B cell (primary cell): ENCODE results near the gene PLEKHG2. TPM values are rescaled to one million over a fixed set of nuclear protein-coding genes. Genes with fewer than 3 reads are reported as not detected.

ENCODE experiments used
- ATAC-seq: fragments of 200-7000 bp; cut with Tn5 transposase; one replicate; pipeline ENCODE4 v1.10.0; 2021; ENCODE audit warnings: low read depth, mild to moderate bottlenecking, moderate number of reproducible peaks, moderate library complexity
- CTCF ChIA-PET: fragments of 350-600 bp; sonication (Branson Sonifier 250); formaldehyde crosslinking; loops from one replicate; lab custom pipeline; 2021; ENCODE audit warnings: antibody characterized with exemption, inconsistent platforms; lab: Charles Lee
- POLR2A ChIA-PET: fragments of 350-600 bp; sonication (Branson Sonifier 250); formaldehyde crosslinking; loops from one replicate; lab custom pipeline; 2021; ENCODE audit warnings: antibody characterized with exemption; lab: Charles Lee
- DNase-seq: peaks from one replicate; pipeline ENCODE4 v3.0.0; 2013
- H2AFZ ChIP-seq: 2 replicates; pipeline ENCODE4 v1.6.1; 2012; ENCODE audit warnings: mild to moderate bottlenecking, low read depth, low read length; ENCODE audit not compliant: insufficient read depth, poor library complexity, severe bottlenecking
- H3K27ac ChIP-seq, 2 donors: 1 replicate in 1 of 2; 2 replicates in 1 of 2; pipeline ENCODE4 v1.5.1; 2012 to 2013; ENCODE audit warnings: low read length in 2 of 2, mild to moderate bottlenecking in 2 of 2, moderate library complexity in 1 of 2
- H3K27me3 ChIP-seq, 4 experiments: fragments of 200-600 bp in 1 of 4; sonication (generic) in 1 of 4; replicated peaks in 1 of 4; 1 replicate in 2 of 4; 2 replicates in 2 of 4; pipeline versions ENCODE4 v1.6.1 to v1.7.0; 2013 to 2016; ENCODE audit warnings: low read length in 3 of 4, mild to moderate bottlenecking in 2 of 4, mixed read lengths in 1 of 4, moderate library complexity in 1 of 4; ENCODE audit not compliant: insufficient read depth in 4 of 4, control insufficient read depth in 3 of 4; ENCODE audit errors: control extremely low read depth in 1 of 4
- H3K36me3 ChIP-seq, 2 experiments: replicated peaks in 1 of 2; 1 replicate in 1 of 2; 2 replicates in 1 of 2; pipeline versions ENCODE4 v1.6.1 to v1.7.1; 2013; ENCODE audit warnings: low read length in 1 of 2; ENCODE audit not compliant: insufficient read depth in 2 of 2, control insufficient read depth in 1 of 2; ENCODE audit errors: control extremely low read depth in 1 of 2, extremely low read depth in 1 of 2
- H3K4me1 ChIP-seq, 2 donors: fragments of 200-600 bp in 1 of 2; sonication (generic) in 1 of 2; 1 replicate in 1 of 2; 2 replicates in 1 of 2; pipeline versions ENCODE4 v1.5.1 to v1.6.1; 2013 to 2017; ENCODE audit warnings: low read length in 2 of 2; ENCODE audit not compliant: control insufficient read depth in 2 of 2, insufficient read depth in 2 of 2
- H3K4me2 ChIP-seq: replicated peaks from 2 replicates; pipeline ENCODE3; 2012; ENCODE audit warnings: mild to moderate bottlenecking, low read depth, low read length; ENCODE audit not compliant: poor library complexity, severe bottlenecking
- H3K4me3 ChIP-seq, 5 experiments: fragments of 200-600 bp in 1 of 5; sonication (generic) in 1 of 5; 1 replicate in 3 of 5; 2 replicates in 2 of 5; pipeline versions ENCODE4 v1.5.1 to v1.7.0; 2011 to 2016; ENCODE audit warnings: low read length in 4 of 5, mild to moderate bottlenecking in 4 of 5, low read depth in 2 of 5, control low read depth in 1 of 5, moderate library complexity in 1 of 5; ENCODE audit not compliant: insufficient read depth in 1 of 5; ENCODE audit errors: control extremely low read depth in 1 of 5, extremely low read depth in 1 of 5
- H3K79me2 ChIP-seq: fragments of 200-600 bp; sonication (generic); one replicate; pipeline ENCODE4 v1.6.0; 2016; ENCODE audit warnings: low read length; ENCODE audit not compliant: control insufficient read depth, insufficient read depth
- H3K9ac ChIP-seq: fragments of 200-600 bp; sonication (generic); 2 replicates; pipeline ENCODE4 v1.6.1; 2017; ENCODE audit warnings: mild to moderate bottlenecking, low read length, moderate library complexity
- H3K9me3 ChIP-seq, 3 donors: one replicate each; pipeline versions ENCODE4 v1.6.1 to v1.7.1; 2013; ENCODE audit warnings: low read length in 2 of 3; ENCODE audit not compliant: control insufficient read depth in 2 of 3, insufficient read depth in 1 of 3; ENCODE audit errors: control extremely low read depth in 1 of 3
- H4K20me1 ChIP-seq: 2 replicates; pipeline ENCODE4 v1.6.0; 2012; ENCODE audit warnings: mild to moderate bottlenecking, low read length; ENCODE audit not compliant: insufficient read depth, control insufficient read depth, poor library complexity, severe bottlenecking
- H3K27ac Mint-ChIP-seq: one replicate; pipeline ENCODE4 v1.8.0; 2021; ENCODE audit warnings: mixed read lengths
- H3K27me3 Mint-ChIP-seq: one replicate; pipeline ENCODE4 v1.8.0; 2021; ENCODE audit warnings: mixed read lengths
- H3K4me1 Mint-ChIP-seq: one replicate; pipeline ENCODE4 v1.8.0; 2021; ENCODE audit warnings: mixed read lengths
- H3K4me3 Mint-ChIP-seq: one replicate; pipeline ENCODE4 v1.8.0; 2021; ENCODE audit warnings: mixed read lengths
- H3K9me3 Mint-ChIP-seq: one replicate; pipeline ENCODE4 v1.8.0; 2022; ENCODE audit warnings: mixed read lengths; ENCODE audit not compliant: insufficient read depth
- EZH2 ChIP-seq: IDR thresholded peaks from 2 replicates; pipeline ENCODE4 v1.6.1; 2012; ENCODE audit warnings: borderline replicate concordance, low read depth, mild to moderate bottlenecking, moderate library complexity, low read length; ENCODE audit not compliant: insufficient read depth, poor library complexity, severe bottlenecking
- WGBS: methylation state at CpG from one replicate; pipeline ENCODE4 v1.1.5; 2013; ENCODE audit warnings: missing lambda C conversion rate; ENCODE audit not compliant: insufficient coverage; 5-methylcytosine and 5-hydroxymethylcytosine counted together
- intact Hi-C: fragments of 100-400 bp; cut with micrococcal nuclease; formaldehyde crosslinking; loops from one replicate; pipeline ENCODE4 v1.10.0; 2022
- polyA plus RNA-seq: library from polyadenylated mRNA; depleted of rRNA; stranded (reverse); fragments of >200 nt; gene quantifications from 2 replicates; pipeline ENCODE4 v1.2.3, GENCODE V29; 2012
- total RNA-seq, 2 donors: library from RNA; stranded (reverse); fragments of 120-200 nt in 1 of 2; gene quantifications; 1 replicate in 1 of 2; 2 replicates in 1 of 2; pipeline versions ENCODE4 v1.2.3 to v1.2.4, GENCODE V29; 2013 to 2022
- TF ChIP-seq, protein P1 (sequence below): fragments of 200-600 bp; IDR thresholded peaks from one replicate; pipeline ENCODE4 v1.8.0; 2022; ENCODE audit warnings: antibody characterized with exemption, mild to moderate bottlenecking

PLEKHG2 gene
- total and polyA plus RNA-seq, 2 donors (not counting 1 experiment from before 2014, with no cell fraction given) = 27.0 to 167 TPM

DNA sequence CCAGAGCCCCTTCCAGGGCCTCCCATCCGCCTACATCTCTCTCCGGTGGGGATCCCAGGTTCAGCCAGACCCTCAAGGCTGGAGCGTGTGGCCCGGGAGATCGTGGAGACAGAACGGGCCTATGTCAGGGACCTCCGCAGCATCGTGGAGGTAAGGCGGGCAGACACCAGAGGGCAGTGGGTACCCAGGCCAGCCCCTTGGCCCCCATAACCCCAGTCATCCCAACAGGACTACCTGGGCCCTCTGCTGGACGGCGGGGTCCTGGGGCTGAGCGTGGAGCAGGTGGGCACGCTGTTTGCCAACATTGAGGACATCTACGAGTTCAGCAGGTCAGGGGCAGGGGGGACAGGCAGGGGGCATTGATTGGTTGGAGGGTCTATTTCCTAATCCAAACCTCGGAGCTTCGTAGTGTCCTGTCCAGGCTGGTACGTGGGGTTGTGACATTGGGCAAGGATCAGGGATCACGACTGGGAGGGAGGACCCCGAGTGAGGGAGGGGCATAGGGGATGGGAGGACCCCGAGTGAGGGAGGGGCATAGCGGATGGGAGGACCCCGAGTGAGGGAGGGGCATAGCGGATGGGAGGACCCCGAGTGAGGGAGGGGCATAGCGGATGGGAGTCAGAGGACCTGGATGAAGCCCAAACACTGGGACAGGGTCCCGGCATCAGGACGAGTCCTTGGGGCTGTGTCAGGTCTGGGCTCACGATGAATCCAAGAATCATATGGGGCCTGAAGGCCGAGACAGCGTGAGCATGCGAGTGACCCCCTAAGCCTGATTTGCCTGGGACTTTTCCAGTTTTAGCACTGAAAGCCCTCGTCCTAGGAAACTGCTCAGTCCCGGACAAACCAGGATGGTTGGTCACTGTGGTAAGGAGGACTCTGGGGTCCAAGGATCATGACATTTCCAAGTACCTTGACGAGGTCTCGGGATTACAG is 2.9 kb downstream of the PLEKHG2 start:
- H3K27ac ChIP-seq = peak overlapping the region in 1 of 2 donors; percentile 26
- no peaks in the 10 kb centered on the region for H3K27me3 ChIP-seq
- H3K4me3 ChIP-seq = no peak overlapping the region
- H3K9me3 Mint-ChIP-seq = no peaks in the 10 kb centered on the region
- H3K27me3 Mint-ChIP-seq = no peaks in the 10 kb centered on the region
- H3K27ac Mint-ChIP-seq = no peak overlapping the region
- no peak for TF ChIP-seq EZH2
- TF ChIP-seq, protein P1, sequence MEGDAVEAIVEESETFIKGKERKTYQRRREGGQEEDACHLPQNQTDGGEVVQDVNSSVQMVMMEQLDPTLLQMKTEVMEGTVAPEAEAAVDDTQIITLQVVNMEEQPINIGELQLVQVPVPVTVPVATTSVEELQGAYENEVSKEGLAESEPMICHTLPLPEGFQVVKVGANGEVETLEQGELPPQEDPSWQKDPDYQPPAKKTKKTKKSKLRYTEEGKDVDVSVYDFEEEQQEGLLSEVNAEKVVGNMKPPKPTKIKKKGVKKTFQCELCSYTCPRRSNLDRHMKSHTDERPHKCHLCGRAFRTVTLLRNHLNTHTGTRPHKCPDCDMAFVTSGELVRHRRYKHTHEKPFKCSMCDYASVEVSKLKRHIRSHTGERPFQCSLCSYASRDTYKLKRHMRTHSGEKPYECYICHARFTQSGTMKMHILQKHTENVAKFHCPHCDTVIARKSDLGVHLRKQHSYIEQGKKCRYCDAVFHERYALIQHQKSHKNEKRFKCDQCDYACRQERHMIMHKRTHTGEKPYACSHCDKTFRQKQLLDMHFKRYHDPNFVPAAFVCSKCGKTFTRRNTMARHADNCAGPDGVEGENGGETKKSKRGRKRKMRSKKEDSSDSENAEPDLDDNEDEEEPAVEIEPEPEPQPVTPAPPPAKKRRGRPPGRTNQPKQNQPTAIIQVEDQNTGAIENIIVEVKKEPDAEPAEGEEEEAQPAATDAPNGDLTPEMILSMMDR = no peak
- no peak for DNase-seq
- intact Hi-C loops = no loop called here
- H3K36me3 ChIP-seq = peaks cover 0 to 24% of the 10 kb centered on the region in 2 experiments
- no peak overlapping the region for H3K9ac ChIP-seq
- H3K4me1 Mint-ChIP-seq = peaks cover 40% of the 10 kb centered on the region
- CTCF ChIA-PET = interaction anchor here (1.1 to 3.2 kb wide), 5 partner anchors 13 to 257 kb away, joined by 3 to 11 read pairs (median 4); partner anchors contain the start of gene EID2B
- peaks cover 3% of the 10 kb centered on the region for H4K20me1 ChIP-seq
- H3K4me3 Mint-ChIP-seq = peak overlapping the region; percentile 41
- POLR2A ChIA-PET = interaction anchor here (1.1 to 2.5 kb wide), 3 partner anchors 14 to 30 kb away, joined by 3 to 7 read pairs (median 3); partner anchors contain the start of genes RPS16 and SUPT5H
- ATAC-seq = no peak
- H3K4me1 ChIP-seq = peaks cover 21 to 27% of the 10 kb centered on the region in 2 donors
- no peak overlapping the region for H3K4me2 ChIP-seq
- WGBS = 95% methylated on average over 32 of the region's 35 CpGs
- peaks cover 6% of the 10 kb centered on the region for H3K79me2 ChIP-seq
- peaks cover 0 to 2% (median 0%) of the 10 kb centered on the region in 3 donors for H3K9me3 ChIP-seq
- H2AFZ ChIP-seq = no peak overlapping the region
